Measurements from ENCODE around the gene ZBTB20. TPM values are rescaled to one million over a fixed set of nuclear protein-coding genes. Genes with fewer than 3 reads are reported as not detected.

The ZBTB20 gene
- total RNA-seq, 1 donor from 2014 or later: 19.1 TPM

DNA sequence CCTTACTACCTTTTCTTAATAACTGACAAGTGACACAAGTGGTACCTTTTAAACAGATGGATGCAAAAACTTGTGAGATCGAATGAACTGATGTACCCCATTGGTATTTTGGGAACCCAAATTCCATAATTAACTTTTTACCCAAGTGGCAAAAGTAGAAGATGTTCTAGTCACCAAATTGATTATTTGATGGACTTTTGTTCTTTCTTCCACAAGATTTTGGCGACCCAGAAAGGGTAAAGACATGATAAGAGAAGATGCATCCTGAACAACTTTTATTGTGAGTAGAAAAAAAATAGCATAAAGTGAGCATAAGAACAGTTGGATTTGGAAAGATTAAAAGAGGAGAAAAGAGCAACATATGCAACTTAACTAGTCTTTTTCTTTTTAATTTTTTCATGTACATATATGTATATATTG lies 693.7 kb downstream of the ZBTB20 start:
- Mint-ChIP-seq H3K27me3 (ENCODE audit: unreplicated experiment) (peaks cover 29% of the 10 kb centered on the region), H3K36me3 (ENCODE audit: unreplicated experiment) (no peaks in the 10 kb centered on the region), H3K4me3 (ENCODE audit: unreplicated experiment) (no peak overlapping the region), H3K9me3 (ENCODE audit: unreplicated experiment) (no peaks in the 10 kb centered on the region), H3K4me1 (ENCODE audit: unreplicated experiment) (peaks cover 9% of the 10 kb centered on the region), H3K27ac (ENCODE audit: unreplicated experiment) (no peak overlapping the region)
- TF ChIP-seq CTCF (IDR thresholded peaks at IDR 0.05): no peak
- no peak for DNase-seq (ENCODE audit: extremely low spot score, unreplicated experiment)

GRCh38 chr3:114452937-114453336 lies 694.2 kb downstream of the ZBTB20 start:
- peaks cover 29% of the 10 kb centered on the region for H3K27me3 Mint-ChIP-seq (ENCODE audit: unreplicated experiment)
- no peaks in the 10 kb centered on the region for H3K36me3 Mint-ChIP-seq (ENCODE audit: unreplicated experiment)
- H3K4me3 Mint-ChIP-seq (ENCODE audit: unreplicated experiment): no peak overlapping the region
- H3K27ac Mint-ChIP-seq (ENCODE audit: unreplicated experiment): no peak overlapping the region
- no peaks in the 10 kb centered on the region for H3K9me3 Mint-ChIP-seq (ENCODE audit: unreplicated experiment)
- H3K4me1 Mint-ChIP-seq (ENCODE audit: unreplicated experiment): peaks cover 11% of the 10 kb centered on the region
- no peak for DNase-seq (ENCODE audit: extremely low spot score, unreplicated experiment)
- no peak for TF ChIP-seq CTCF (IDR thresholded peaks at IDR 0.05)

GRCh38 chr3:114452256-114452655 lies 694.8 kb downstream of the ZBTB20 start:
- no peak for DNase-seq (ENCODE audit: extremely low spot score, unreplicated experiment)
- H3K27ac Mint-ChIP-seq (ENCODE audit: unreplicated experiment): no peak overlapping the region
- peaks cover 11% of the 10 kb centered on the region for H3K4me1 Mint-ChIP-seq (ENCODE audit: unreplicated experiment)
- H3K36me3 Mint-ChIP-seq (ENCODE audit: unreplicated experiment): no peaks in the 10 kb centered on the region
- H3K4me3 Mint-ChIP-seq (ENCODE audit: unreplicated experiment): no peak overlapping the region
- no peak for TF ChIP-seq CTCF (IDR thresholded peaks at IDR 0.05)
- H3K27me3 Mint-ChIP-seq (ENCODE audit: unreplicated experiment): peaks cover 29% of the 10 kb centered on the region
- no peaks in the 10 kb centered on the region for H3K9me3 Mint-ChIP-seq (ENCODE audit: unreplicated experiment)

- TF ChIP-seq CTCF (IDR thresholded peaks at IDR 0.05): no peak
- peaks cover 11% of the 10 kb centered on the region for H3K4me1 Mint-ChIP-seq (ENCODE audit: unreplicated experiment)
- peaks cover 33% of the 10 kb centered on the region for H3K27me3 Mint-ChIP-seq (ENCODE audit: unreplicated experiment)
- H3K4me3 Mint-ChIP-seq (ENCODE audit: unreplicated experiment): no peak overlapping the region
- H3K36me3 Mint-ChIP-seq (ENCODE audit: unreplicated experiment): peaks cover 2% of the 10 kb centered on the region
- no peak for DNase-seq (ENCODE audit: extremely low spot score, unreplicated experiment)
- no peaks in the 10 kb centered on the region for H3K9me3 Mint-ChIP-seq (ENCODE audit: unreplicated experiment)
- no peak overlapping the region for H3K27ac Mint-ChIP-seq (ENCODE audit: unreplicated experiment)
Observed at GRCh38 chr3:114451561-114452018, 695.5 kb downstream of the ZBTB20 start.

GRCh38 chr3:114451051-114451451 lies 696.0 kb downstream of the ZBTB20 start:
- Mint-ChIP-seq H3K27ac (ENCODE audit: unreplicated experiment) (no peak overlapping the region), H3K9me3 (ENCODE audit: unreplicated experiment) (no peaks in the 10 kb centered on the region), H3K36me3 (ENCODE audit: unreplicated experiment) (peaks cover 2% of the 10 kb centered on the region), H3K4me1 (ENCODE audit: unreplicated experiment) (peaks cover 11% of the 10 kb centered on the region), H3K27me3 (ENCODE audit: unreplicated experiment) (peaks cover 33% of the 10 kb centered on the region), H3K4me3 (ENCODE audit: unreplicated experiment) (no peak overlapping the region)
- DNase-seq (ENCODE audit: extremely low spot score, unreplicated experiment): no peak
- no peak for TF ChIP-seq CTCF (IDR thresholded peaks at IDR 0.05)
